Cerebellar cortex (tissue), 1 donor: ENCODE measurements around the gene RASSF4.
A peak's percentile ranks its signal among the peaks of the same experiment; 100 is the strongest.

Source experiments
- DNase-seq: peaks from one replicate; pipeline ENCODE4 v3.0.0-alpha.2; 2015; ENCODE audit warnings: low spot score

The RASSF4 gene

DNA sequence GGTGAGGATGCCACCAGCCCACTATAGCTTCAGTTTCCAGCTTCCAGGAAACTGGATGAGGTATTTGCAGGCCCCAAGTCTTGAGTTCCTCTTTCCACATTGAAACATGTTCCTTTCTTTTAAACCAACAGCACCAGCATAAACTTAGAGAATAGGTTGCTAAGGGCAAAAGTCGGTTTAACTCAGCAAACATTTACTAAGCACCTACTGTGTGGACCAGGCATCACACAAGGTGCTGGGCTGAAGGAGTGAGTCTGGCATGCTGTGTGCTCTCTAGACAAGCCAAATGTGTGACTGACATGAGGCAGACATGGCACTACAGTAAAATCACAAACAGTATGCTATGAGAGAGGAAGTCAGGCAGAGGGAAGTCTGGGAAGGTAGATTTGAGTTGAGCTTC lies 11.0 kb upstream of the RASSF4 start:
- DNase-seq, result no peak

DNA sequence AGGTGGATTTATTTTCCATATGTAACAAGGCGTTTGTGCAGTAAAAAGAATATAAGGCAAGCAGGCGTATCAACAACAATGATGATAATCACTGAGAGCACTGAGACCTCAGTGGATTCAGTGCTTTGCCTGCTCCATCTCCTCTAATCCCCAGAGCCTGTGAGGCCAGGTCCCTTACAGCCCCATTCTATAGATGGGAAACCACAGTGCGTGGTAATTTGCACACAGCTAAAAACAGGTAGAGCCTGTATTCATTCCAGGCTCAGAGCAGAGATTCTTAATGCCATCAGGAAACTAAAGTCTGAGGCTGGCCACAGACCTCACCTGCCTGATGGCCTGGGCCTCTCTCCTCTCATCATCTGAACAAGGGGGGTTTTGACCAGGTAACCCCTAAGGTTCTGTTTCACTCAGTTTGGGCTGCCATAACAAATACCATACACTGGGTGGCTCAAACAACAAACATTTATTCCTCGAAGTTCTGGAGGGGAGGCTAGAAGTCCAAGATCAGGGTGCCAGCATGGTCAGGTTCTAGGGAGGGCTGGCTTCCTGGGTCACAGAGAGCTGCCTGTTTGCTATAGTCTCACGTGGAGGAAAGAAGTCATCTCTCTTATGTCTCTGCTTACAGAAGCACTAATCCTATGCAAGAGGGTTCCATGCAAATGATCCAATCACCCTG lies 10.3 kb upstream of the RASSF4 start:
- no peak for DNase-seq

DNA sequence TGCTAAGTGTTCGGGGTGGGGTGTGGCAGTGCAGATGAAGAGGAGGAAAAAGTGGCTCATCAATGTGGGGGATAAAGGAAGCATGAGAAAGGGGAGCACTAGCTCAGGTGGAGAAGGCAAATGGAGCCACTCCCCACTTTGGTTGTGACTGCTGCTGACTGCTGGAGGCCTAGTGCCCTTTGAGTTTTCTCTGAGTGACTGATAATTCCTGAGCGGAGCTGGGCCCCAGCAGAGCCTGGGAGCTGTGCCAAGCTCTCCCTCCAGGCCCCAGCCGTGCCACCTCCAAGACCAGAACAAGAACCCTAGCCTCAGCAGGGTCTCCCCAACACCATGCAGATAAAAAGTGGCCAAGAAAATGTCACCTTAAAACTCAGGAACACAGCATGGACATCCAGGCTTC lies 9.7 kb upstream of the RASSF4 start:
- DNase-seq, result no peak

DNA sequence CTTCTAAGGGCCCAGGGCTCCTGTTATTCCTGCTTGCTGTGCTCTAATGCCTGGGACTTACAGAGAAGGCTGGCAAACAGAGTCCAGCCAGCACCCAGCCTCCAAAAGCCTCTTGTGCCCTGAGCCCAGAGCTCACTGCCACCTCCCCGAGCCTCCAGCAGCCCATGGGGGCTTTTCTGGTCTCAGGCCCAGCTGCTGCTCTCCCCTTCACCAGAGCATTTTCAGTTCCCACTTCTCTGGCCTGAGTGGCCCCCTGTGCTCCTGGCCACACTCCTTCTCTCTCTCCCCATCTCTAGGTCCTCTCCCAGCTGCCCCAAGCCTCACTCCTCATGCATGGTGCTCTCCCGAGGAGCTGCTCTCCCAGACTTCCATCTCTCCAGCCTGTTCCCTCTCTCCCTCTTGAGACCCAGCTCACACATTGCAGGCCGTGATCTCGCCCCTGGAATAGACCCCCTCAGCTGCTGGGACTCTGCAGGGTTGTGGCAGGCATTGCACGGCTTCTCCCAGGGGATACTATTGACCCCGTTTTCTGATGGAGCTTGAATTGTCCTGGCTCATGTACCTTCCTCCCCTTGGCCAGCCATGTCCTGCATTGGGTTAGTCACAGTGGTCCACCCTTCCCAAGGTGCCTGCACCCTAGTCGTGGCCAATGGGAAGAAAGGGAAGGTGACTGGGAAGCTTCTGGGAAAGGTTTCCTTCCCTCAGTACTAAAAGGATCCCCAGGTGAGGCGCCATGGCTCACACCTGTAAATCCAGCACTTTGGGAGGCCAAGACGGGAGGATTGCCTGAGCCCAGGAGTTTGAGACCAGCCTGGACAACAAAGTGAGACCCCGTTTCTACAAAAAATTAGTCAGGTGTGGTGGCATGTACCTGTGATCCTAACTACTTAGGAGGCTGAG lies 9.0 kb upstream of the RASSF4 start:
- DNase-seq, result no peak

DNA sequence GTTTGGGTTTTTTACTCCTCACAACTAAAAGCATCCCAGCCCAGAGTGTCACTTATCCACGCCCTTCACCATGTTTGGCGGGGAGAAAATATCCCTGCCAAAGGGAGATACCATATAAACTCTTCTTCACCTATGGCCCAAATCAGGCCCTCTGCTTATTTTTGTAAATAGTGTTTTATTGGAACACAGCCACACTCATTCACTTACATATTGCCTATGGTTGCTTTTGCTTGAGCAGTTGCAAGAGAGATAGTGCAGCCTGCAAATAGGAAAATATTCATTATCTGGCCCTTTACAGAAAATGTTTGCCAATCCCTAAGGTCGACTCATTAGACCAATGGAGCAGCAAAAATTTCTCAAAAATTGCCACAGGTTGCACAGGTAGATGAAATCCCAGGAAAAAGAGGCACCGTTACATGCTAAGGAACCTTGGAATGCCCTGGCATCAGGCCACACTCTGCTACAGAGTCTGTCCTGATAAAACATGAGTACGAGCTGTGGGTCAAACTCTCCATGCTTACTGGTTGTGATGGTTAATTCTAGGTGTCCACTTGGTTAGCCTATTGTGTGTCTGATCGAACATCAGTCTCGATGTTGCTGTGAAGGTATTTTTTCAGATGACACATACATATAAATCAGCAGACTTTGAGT lies 7.9 kb upstream of the RASSF4 start:
- no peak for DNase-seq

DNA sequence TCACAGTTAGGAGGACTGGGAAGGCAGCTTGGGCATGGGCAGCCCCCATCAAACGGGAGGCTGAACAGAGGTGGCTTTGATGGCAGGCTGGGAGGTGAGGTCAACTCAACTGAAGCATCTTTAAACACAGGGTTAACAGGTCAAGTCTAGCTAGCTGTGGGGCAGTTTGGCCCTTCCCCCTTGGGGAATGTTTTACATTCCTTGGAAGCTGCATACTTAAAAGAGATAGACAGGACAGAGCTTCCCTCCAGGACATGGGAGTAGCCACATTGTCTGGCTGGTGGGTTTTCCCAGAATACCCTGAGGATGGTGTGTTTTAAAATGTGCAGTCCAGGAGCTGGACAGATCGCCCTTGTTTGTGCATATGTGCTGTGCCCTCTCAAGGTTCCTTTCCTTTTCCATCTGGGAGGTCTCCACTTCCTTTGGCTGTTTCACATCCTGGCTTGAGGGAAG lies 6.8 kb upstream of the RASSF4 start:
- DNase-seq, result no peak

DNA sequence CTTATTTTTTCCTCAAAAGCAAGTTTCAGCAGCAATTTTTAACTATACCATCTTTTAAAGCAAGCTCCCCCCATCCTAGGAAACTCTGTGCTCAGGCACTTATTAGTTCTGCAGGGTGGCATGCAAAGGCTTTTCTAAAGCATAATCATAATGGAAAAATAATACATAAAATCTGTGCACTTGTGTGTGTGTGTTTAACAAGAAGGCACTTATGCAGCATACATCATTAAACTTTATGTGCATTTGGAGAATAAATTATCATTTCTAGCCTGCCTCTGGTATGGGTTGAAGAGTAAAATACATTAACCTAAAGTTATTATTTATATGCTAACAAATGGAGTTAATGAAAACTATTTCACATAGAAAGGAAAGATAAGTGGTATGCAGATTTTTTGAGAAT lies 5.6 kb upstream of the RASSF4 start:
- DNase-seq, result no peak

DNA sequence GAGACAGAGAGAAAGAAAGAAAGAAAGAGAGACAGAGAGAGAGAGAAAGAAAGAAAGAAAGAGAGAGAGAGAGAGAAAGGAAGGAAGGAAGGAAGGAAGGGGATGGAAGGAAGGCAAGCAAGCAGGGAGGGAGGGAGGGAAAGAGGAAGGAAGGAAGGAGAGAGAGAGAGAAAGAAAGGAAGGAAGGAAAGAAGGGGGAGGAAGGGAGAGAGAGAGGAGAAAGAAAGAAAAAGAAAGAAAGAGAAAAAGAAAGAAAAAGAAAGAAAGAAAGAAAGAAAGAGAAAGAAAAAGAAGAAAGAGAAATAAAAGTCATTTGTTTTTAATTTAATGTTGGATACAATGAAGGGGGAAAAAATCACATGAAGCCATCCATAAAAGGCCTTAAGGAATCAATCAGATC lies 4.6 kb upstream of the RASSF4 start:
- DNase-seq, result no peak

DNA sequence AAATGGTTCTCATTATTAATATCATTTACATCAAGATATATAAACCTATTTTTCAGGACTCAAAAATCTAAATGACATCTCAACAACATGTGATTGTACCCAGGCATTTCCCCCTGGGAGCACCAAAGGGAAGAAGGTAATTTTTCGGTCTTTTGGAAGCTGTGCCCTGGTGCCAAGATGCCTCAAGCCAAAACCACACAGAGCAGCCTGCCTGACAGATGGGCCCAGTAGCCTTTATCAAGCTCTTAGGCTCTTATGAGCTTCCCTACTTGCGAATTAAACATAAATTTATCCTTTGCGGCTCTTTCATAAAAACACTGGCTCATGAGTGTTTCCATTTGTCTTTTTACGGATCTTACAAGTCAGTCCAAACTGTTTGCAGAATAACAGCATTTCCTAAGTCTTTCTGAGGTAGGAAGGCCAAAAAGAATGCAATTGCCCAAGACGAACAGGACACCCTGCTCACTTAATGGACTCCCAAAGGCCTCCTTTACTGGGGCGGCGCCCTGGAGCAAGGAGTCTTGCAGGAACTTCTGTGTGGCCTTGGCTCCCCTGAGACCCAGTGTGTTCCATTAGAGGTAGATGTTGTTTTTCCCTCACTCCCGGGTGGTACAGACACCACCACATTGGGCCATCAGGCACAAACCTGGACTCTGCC lies 4.1 kb upstream of the RASSF4 start:
- peak; percentile 94 for DNase-seq

DNA sequence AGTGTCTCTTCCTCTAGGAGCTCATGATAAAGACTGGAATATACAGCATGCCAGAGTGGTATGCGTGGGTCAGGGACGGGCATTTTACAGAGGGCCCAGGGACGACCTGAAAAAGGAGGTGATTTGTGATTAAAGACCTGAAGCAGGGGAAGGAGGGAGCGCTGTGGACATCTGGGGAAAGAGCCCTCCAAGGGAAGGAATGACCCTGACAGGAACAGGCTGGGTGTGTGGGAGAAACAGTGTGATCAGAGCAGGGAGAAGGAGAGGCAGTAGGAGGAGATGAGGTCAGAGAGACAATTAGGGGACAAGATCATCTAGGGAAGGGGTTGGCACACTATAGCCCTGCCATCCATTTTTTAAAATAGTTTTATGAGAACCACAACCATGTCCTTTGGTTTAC lies 3.4 kb upstream of the RASSF4 start:
- DNase-seq, result no peak

DNA sequence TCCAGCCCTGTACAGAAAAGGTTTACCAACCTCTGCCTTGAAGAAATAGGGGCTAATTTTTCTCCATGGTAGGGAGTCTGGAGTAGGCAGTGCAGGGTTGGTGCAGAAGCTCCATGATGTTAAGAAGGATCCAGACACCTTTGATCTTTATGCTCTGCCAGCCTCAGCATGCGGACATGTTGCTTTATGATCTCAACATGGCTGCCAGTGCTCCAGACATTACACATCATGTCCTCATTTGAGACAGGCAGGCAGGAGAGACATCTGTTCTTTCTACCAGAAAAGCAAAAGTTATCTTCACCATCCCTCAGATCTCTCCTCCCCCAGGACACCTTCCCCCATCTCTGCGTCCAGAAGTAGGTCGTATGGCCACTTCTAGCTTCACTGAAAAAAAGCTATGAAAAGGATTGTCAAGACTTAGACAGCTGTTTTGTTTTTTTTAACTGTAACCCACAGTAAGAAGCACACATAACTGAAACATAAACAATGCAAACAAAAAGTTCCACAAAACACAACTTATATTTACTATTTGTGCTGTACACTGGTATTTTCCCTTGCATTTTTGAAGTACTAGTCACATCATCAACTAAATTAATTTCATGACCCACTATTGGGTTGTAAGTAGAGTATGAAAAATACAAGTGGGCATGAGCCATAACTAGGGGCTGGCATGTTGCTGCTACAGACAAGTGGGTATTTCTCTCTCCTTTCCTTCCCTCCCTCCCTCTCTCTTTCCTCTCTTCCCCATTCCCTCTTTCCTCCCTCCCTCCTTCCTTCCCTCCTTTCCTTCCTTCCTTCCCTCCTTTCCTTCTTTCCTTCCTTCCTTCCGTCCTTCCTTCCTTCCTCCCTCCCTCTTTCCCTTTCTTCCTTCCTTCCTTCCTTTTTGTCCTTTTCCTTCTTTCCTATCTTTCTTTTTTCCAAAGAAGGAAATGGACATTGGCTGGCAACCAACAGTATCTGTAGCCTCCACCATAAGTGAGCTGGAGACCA lies 2.6 kb upstream of the RASSF4 start:
- no peak for DNase-seq

DNA sequence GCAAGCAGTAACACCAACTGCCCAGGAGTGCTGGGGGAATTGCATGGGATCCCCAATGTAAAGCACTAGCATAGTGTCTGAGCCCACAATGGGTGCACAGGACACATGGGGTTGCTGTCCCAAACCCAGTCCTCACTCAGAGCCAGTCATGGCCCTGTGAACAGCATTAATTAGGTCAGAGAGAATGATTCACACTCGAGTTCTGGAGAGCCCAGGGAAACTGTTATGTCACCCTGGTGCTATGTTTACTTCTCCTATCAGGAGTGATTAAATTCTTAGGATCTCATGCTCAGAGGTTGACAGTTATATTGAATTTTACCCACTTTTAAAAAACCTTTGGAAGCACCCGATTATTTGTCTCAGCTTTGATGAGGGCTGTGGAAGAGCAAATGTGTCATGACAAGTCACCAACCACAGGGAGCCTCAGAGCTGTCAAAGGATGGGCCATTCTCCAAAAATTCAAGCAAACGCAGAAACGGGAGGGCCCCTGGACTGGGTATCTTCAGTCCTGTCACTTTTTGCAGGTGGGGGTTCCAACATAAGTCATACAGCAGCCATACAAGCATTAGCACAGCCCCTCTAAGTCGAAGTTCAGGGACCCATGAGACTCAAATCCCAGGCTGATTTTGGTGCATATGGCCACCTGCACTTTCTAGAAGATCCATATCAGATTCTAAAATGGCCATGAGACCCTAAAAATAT lies 1.3 kb upstream of the RASSF4 start:
- peak; percentile 52 for DNase-seq

DNA sequence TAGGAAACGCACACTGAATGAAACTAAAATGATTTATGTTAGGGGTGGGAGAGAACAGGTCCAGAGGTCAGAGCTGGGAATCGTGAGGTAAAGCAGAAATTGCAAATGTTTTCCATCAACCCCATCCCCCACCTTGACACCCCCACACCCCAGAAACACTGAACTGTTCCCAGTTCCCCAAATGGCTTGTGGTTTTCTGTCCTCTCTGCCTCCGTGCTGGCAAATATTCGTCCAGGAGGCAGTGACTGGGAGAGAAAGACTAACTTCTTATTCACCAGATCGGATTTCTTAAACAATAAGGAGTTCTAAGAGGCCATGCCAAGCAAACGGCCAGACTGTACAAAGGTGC lies 730 bp upstream of the RASSF4 start:
- DNase-seq, result no peak

DNA sequence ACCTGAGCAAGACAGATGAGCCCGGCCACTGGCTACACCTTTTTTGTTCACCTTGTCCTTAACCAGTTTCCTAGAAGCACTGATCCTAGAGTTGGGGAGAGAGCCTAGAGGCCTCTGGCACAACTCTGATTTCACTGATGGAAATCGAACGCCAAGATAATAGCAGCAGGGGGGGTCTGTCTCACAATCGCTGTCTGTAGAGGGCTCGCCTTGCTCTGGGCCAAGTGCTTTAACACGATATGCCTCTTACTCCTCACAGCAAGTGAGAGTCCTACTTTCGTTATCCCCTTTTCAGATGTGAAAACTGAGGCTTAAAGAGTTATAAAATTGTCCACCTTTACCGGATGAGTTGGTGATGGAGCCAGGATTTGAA lies 472 bp downstream of the RASSF4 start:
- DNase-seq, result no peak

DNA sequence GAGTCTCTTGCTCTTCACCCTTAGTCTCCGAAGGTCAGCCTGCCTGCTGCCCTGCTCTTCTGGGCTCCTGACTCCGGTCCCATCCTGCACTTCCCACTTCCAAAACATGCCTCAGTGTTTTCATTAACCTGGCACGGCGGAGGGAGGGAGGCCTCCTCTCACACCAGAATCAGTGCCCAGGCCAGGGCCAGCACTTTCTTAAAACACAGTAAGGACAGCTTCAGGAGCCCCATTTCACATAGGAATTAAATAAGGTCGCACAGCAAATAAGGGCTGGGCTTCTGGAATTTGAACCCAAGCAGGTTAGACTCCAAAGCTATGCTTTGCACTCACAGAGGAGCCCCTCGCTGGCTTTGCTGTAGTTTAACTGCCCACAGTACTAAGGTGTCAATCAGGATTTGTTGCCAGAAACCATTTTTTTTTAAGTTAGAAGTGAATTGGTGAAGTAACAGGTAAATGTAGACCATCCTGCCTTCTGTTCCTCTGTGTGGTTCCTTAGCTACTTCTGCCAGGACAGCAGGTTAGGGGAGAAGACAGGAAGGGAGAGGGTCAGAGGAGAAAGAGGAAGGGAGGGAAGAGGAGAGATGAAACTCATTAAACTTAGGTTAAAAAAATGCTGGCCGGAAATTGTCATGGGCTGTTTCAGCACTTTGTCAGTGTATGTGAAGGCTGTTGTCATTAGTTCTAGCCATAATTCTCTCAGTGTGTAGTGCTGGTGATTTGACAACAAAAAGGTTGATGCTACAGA lies 1.1 kb downstream of the RASSF4 start:
- no peak for DNase-seq

DNA sequence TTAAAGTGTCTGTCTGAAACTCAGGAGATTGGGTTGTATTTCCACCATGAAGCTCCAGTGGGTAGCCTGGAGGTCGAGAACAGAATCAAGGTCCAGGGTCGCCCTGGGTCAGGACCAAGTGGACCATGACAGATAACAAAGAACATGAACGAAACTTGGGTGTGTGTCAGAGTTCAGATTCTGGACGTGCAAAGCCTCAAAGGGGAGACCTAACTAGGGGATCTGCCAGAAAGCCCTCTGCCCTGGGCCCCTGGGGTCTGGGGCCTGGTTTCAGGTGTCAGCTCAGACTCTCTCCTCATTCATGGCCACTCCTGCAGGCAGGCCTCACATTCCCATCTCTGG lies 1.6 kb downstream of the RASSF4 start:
- DNase-seq, result no peak

DNA sequence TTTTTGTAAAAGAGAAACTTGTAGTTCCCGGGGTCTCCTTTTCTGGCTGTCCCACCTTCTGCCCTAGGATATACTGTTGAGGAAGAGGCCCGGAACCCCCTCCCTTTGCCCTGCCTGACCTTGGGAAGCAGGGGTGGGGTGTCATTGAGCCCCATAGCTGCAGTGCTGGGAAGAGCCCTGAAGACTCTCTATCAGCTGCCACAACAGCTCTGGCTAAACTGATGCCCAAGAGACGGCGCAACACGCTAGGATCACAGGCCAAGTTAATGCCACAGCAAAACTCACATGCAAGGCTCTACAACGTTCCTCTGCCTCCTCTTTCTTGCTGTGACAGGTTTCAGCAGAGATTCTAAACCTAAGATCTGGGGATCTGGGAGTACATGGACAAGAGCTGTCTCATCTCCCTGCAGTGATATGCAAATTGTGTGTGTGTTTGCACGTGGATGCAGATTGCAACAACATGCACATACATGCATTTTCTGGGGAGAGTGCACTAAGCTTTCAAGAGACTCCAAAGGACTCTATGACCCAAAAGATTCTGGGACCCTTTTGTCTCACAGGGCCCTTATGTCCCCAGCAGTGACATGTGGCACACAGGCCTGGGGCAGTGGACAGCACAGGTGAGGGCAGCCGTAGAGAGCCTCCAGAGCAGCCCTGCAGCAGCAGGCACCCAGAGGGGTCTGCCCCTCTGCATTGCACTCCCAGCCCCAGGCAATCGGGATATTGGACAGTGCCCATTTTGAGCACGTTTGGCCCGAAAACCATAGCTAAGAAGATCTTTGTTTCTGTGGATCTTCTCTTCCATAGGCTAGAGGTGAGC lies 2.5 kb downstream of the RASSF4 start:
- peak; percentile 20 for DNase-seq

DNA sequence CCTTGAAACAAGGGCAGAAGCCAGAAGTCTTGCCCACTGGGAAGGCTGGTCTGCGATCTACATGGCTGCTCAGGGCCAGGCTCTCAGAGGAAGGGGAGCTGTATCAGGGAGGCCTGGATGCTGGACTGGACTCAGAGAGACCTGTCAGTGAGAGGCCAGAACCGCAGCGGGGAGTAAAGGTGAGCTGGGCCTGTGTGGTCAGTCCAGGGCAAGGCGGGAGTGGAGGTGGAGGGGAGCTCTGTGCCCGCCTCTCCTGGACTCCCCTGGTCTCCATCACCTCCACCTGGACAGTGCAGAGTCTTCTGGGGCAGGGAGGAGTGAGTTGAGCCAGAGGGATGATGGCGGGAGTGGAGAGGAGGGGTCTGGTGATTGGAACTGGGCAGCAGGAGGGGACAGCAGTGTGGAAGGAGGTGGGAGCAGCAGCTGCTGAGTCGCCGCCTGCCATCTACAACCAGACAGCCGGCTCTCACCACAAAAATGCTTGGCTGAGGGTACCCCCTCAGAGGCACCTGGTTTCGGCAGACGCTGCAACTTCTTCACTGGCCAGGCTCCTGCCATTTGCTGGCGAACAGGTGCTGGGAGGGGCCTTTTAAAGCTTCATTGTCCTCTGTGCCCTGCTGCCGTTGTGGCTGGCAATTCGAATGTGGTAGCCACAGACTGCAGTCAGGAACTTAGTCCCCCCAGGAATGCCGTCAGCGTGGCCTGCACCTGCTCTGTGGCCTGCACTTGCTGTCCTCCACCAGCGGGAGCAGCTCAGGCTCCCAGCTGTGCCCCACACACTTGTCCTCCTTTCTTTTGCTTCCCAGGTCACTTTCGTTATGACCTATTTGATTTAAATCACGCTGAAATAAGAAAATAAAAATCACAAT lies 3.5 kb downstream of the RASSF4 start:
- DNase-seq, result peak; percentile 50
